HPDE6-E6E7 (cell line): ENCODE measurements around the gene TARDBP.
"Not testable (repeated sequence)": the region's sequence is repeated elsewhere in the genome, so short reads cannot be mapped to it uniquely, and the experiment has no call there.

ENCODE experiments used
- DNase-seq: peaks from one replicate; pipeline ENCODE4 v3.0.0; 2011; ENCODE audit warnings: missing footprints; ENCODE audit errors: extremely low spot score

TARDBP gene

GRCh38 chr1:10992864-10993263 lies 19.6 kb upstream of the TARDBP start:
- DNase-seq = no peak

DNA sequence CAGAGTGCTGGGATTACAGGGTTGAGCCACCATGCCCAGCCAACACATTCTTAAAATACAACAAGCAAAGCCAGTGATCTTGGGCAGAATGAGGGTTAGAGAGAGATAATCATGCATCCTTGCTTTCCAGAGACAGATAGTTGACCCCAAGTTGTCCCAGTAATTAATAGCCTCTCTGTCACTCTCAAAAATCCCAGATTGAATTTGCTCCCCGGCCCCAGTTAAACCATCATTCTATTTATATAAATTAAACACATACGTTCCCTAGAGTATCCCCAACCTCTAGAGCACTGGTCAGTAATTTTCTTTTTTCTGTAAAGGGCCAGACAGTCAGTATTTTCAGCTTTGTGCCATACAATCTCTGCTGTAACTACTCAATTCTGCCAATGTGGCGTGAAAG lies 16.4 kb upstream of the TARDBP start:
- DNase-seq = no peak

GRCh38 chr1:11000526-11000925 lies 11.9 kb upstream of the TARDBP start:
- no peak for DNase-seq

DNA sequence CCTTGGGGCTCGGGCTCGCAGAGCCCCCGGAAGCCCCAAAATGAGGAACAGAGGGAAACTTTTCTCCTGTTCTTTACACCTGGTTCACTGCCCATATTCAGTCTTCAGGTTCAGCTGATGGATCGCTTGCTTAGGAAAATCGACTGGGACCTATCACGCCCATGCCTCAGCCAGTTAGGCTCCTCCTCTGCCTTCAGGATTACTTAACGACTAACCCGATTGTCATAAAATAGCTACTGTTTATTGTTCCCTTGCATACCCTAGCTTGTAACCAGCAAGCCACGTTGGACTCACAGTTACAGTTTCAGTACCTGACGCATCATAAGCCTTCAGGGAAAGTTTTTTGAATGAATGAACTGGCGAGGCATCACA lies 692 bp downstream of the TARDBP start:
- DNase-seq = no peak

DNA sequence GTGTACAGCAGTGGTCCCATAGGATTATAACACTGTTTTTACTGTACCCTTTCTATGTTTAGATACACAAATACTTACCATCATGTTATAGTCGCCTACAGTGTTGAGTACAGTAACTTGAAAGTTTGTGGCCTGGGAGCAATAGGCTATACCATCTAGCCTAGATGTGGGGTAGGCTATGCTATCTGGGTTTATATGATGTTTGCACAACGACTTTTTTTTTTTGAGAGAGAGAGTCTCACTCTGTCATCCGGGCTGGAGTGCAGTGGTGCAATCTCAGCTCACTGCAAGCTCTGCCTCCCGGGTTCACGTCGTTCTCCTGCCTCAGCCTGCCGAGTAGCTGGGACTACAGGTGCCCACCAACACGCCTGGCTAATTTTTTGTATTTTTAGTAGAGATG lies 6.9 kb downstream of the TARDBP start:
- not testable (repeated sequence) for DNase-seq

GRCh38 chr1:11019971-11020370 lies 7.5 kb downstream of the TARDBP start:
- no peak for DNase-seq

- no peak for DNase-seq
Observed at GRCh38 chr1:11023201-11023600, 10.7 kb downstream of the TARDBP start.

- DNase-seq = no peak
Observed at GRCh38 chr1:11024154-11024873, 11.9 kb downstream of the TARDBP start.

DNA sequence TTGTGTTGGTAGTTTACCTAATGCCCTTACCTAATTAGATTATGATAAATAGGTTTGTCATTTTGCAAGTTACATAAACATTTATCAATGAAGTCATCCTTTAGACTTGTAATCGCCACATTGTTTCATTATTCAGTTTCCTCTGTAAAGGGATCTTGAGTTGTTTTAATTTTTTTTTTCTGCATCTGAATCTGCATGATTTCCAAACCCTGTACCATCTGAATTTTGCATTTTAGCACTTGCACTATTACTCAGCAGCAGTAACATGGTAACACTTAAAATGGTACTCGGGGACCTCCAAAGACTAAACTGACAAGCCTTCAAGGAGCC lies 12.4 kb downstream of the TARDBP start:
- no peak for DNase-seq

DNA sequence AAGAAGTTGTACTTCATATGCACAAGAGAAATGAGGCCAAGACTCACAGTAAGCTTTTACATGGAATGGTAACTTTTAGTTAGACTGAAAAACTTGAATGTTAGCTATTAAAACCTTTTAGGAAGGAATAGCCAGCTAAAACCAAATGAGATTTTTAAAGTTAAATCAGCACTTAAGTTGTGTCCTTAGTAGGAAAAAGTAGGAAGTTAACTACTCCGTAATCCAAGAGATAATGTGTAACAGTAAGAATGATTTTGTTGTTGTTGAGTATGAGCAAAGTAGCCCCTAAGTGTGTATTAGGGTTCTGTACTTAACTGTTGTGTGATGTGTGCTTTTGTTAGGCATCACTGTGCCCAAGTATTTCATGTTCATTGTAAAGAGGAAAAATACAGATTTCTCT lies 13.2 kb downstream of the TARDBP start:
- DNase-seq = no peak

DNA sequence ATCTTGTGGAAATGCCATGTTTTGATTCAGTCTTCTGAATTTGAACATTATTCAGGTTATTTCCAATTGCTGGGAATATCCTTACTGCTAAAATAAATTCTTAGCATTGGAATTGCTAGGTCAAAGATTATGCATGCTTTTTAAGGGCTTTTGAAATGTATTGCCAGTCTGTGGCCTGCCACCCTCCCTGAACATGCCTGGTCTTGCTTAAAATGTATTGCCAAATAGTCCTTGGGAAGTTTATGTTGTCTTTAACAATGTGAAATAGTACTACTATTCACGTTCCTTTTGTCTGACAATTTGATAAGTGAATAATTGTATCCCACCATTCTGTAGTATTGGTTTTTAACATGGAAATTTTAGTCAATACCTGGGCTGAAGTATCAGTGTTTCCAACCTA lies 13.6 kb downstream of the TARDBP start:
- DNase-seq = no peak

- no peak for DNase-seq
Observed at GRCh38 chr1:11026903-11027302, 14.4 kb downstream of the TARDBP start.

DNA sequence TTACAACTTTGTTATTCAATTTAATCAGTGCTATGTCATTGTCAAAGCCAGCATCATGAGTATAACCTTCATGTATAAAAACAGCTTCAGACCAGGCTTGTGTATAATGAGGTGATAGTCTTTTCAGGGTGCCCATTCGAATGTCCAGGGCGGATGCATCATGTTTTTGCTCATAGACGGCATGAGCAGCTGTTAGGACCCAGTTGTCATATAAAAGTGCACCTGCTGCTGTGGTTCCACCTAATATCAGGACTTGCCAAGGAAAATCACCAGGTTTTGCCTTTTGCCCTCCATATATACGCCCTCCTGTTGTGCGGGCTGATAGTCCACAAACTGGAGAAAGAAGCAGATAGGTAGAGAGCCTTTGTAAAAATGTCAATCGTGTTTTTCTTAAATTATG lies 14.9 kb downstream of the TARDBP start:
- no peak for DNase-seq

DNA sequence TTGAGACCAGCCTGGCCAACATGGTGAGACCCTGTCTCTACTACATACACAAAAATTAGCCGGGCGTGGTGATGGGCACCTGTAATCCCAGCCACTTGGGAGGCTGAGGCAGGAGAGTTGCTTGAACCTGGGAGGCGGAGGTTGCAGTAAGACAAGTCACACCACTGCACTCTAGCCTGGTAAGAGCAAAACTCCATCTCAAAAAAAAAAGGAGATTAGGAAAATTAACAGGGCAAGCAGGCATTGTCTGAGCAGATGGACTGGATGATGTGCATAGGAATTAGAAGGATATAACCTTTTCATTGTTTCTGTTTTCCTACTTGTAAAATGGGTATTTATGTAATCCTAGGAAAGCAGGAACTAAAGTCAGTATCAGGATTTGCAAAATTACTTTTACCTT lies 15.6 kb downstream of the TARDBP start:
- no peak for DNase-seq

DNA sequence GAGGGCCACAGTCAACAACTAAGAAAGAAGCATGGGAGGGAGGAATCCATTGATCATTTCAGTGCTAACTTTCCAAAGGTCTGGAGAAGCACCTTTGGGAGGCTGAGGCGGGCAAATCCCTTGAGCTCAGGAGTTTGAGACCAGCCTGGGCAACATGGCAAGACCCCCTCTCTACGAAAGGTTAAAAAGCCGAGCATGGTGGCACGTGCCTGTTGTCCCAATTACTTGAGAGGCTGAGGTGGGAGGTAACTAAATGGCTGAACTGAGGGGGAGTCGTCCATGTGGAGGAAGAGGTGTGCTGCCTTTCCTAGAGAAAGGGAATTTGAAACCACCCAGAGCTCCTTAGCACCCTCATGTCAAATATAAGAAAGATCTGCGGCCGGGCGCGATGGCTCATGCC lies 18.4 kb downstream of the TARDBP start:
- no peak for DNase-seq

DNA sequence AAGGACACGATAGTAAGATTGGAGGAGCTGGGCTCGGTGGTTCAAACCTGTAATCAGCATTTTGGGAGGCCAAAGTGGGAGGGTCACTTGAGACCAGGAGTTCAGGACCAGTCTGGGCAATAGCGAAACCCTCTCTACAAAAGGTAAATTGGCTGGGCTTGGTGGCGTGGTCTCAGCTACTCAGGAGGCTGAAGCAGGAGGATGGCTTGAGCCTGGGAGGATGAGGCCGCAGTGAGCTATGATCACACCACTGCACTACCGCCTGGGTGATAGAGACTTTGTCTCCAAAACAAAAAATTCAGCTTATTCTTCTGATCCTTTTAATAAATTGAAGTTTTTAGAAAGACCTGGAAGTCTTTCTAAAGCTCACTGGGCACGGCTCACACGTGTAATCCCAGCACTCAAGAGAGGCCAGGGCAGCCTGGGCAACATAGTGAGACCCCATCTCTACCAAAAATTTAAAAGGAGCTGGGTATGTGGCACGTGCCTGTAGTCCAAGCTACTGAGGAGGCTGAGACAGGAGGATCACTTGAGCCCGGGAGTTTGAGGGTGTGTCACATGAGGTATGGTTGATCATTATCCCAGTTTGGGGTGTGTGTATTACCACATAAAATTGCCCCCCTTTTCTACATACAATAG lies 19.3 kb downstream of the TARDBP start:
- DNase-seq = no peak

GRCh38 chr1:11037019-11037739 lies 24.7 kb downstream of the TARDBP start:
- DNase-seq = not testable (repeated sequence)

DNA sequence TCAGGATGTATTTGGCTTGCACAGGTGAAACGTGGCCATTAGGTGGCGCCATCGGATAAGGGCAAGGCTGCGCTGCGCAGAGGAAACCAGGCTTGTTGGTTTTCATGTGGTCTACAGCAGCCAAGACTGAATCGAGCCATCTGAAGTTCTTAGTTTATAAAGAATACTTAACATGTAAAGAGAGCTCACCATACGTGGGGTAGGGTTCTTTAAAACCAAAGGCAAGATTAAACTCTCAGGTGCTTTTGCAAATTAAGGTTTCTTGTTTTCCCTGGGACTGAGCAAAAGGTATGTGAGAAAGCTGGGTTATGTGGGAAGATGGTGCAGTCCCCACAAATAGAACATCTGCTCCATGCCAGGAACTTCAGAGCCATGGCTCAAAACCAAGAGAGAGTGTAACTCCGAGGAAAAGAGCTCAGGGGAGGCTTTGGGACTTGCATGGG lies 25.3 kb downstream of the TARDBP start:
- peak; percentile 86 for DNase-seq

GRCh38 chr1:11039351-11040104 lies 27.1 kb downstream of the TARDBP start:
- no peak for DNase-seq

GRCh38 chr1:11040105-11040429 lies 27.6 kb downstream of the TARDBP start:
- not testable (repeated sequence) for DNase-seq

DNA sequence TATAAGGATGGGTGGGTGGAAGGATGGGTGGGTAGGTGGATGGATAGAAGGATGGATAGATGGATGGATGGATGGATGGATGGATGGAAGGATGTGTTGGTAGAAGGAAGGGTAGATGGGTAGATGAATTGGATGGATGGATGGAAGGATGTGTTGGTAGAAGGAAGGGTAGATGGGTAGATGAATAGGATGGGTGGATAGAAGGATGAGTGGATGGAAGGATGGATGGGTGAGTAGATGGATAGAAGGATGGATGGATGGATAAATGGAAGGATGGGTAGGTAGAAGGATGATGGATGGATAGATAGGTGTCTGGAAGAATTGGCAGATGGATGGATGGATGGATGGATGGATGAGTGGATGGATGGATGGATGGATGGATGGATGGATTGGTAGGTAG lies 28.6 kb downstream of the TARDBP start:
- DNase-seq = no peak

GRCh38 chr1:11042065-11042464 lies 29.6 kb downstream of the TARDBP start:
- no peak for DNase-seq
